ENCODE data around the gene MMP24. TPM values are rescaled to one million over a fixed set of nuclear protein-coding genes. Genes with fewer than 3 reads are reported as not detected.

Gene MMP24
- total RNA-seq, 1 experiment from 2014 or later: 23.0 TPM

- Mint-ChIP-seq H3K4me3 (no peak overlapping the region), H3K9me3 (no peaks in the 10 kb centered on the region), H3K36me3 (ENCODE audit: insufficient read depth in 1 of 3, low read depth in 3 of 3) (no peaks in the 10 kb centered on the region), H3K27me3 (ENCODE audit: low read depth) (no peaks in the 10 kb centered on the region), H3K4me1 (peaks cover 19 to 23% of the 10 kb centered on the region in 2 experiments), H3K27ac (peak overlapping the region in 1 of 3 experiments; percentile 56; a peak in 2 of 7 replicates)
- H3K9ac ChIP-seq (ENCODE audit: extremely low read depth, insufficient read length, low read length): no peak overlapping the region
- no peak overlapping the region for H3K14ac ChIP-seq (ENCODE audit: insufficient read depth, low read length)
- no peak overlapping the region for H3K56ac ChIP-seq (ENCODE audit: insufficient read length, low read depth, low read length)
- no peak overlapping the region for H3T11ph ChIP-seq (ENCODE audit: low read length)
- no peak overlapping the region for H2AFZ ChIP-seq (ENCODE audit: low read length)
- no peak overlapping the region for H2BK12ac ChIP-seq (ENCODE audit: insufficient read length, low read depth, low read length)
- no peak overlapping the region for H4K91ac ChIP-seq (ENCODE audit: insufficient read length, low read depth, low read length)
- no peaks in the 10 kb centered on the region for H3K79me1 ChIP-seq (ENCODE audit: insufficient read depth, low read depth, low read length, poor library complexity, severe bottlenecking)
- H3K9me3 ChIP-seq (ENCODE audit: control insufficient read depth, low read depth, low read length): no peaks in the 10 kb centered on the region
- H3K27me3 ChIP-seq (ENCODE audit: insufficient read depth, low read length): no peaks in the 10 kb centered on the region
- no peaks in the 10 kb centered on the region for H3K23me2 ChIP-seq (ENCODE audit: insufficient read length, low read depth, low read length, poor library complexity, severe bottlenecking)
- no peak overlapping the region for H3K4ac ChIP-seq (ENCODE audit: low read depth, low read length)
- H3K27ac ChIP-seq (ENCODE audit: insufficient read length, low read depth, low read length): no peak overlapping the region
- no peak overlapping the region for H3K23ac ChIP-seq (ENCODE audit: insufficient read length, low read depth, low read length)
- H3K79me2 ChIP-seq (ENCODE audit: insufficient read depth, low read length): no peaks in the 10 kb centered on the region
- no peak overlapping the region for H3K18ac ChIP-seq (ENCODE audit: insufficient read length, low read depth, low read length)
- H2BK20ac ChIP-seq (ENCODE audit: low read depth, low read length, poor library complexity, severe bottlenecking): no peak overlapping the region
- no peak overlapping the region for H2BK5ac ChIP-seq (ENCODE audit: insufficient read length, low read length)
- no peak overlapping the region for H2AK5ac ChIP-seq (ENCODE audit: insufficient read length, low read length)
- no peak for TF ChIP-seq CTCF (conservative IDR thresholded peaks at IDR 0.05)
- H2BK120ac ChIP-seq (ENCODE audit: low read depth, low read length, poor library complexity, severe bottlenecking): no peak overlapping the region
- peaks cover 7% of the 10 kb centered on the region; the same call in 1 of the 2 replicates for H3K4me1 ChIP-seq (ENCODE audit: insufficient read depth, low read length)
- H3K4me2 ChIP-seq (ENCODE audit: insufficient read depth, insufficient read length, low read length): no peak overlapping the region
- no peak overlapping the region for H4K8ac ChIP-seq (replicated peaks; ENCODE audit: insufficient read length, low read depth, low read length)
- H4K5ac ChIP-seq (ENCODE audit: insufficient read length, low read depth, low read length): no peak overlapping the region
- DNase-seq: no peak
- no peaks in the 10 kb centered on the region for H4K20me1 ChIP-seq (ENCODE audit: control insufficient read depth, insufficient read depth, insufficient read length)
- no peak overlapping the region for H2BK15ac ChIP-seq (ENCODE audit: low read depth, low read length)
These were observed 93.3 kb downstream of the MMP24 start for GRCh38 chr20:35319871-35320197.
